Measurements from ENCODE around the gene CMTM4.

DNA sequence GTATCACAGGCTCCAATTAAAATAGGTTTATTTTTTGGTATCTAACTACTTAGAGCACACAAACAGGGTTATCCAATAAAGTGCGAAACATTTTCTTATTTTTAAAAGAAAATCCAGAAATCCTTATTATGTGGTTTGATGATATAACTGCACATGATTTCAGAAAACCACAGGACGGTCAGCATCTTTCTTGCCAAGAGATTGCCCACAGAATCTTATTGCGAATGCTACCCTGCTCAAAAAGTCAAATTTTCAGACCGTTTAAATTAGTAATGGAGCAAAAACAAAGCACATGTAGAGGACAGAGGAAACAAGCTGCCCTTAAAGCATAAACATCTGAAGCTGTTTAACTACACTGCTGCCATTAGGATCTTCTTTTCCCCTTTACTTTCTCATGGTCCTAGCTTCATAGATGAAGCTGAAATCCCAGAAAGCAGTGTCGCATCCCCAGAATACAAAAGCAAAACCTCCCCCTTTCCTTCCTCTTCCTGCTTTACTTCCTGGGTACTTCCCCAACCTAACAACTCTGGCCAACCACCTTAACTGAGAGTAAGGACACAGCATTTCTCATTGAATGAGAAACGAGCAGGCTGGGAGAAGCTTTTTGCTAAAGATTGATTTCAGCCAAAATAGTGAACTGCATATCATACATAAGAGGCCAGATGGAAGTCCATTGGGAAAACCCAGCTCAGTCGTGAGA lies 43.7 kb downstream of the CMTM4 start:
- TF ChIP-seq EZH2 (IDR thresholded peaks at IDR 0.05; ENCODE audit: insufficient read depth, poor library complexity, severe bottlenecking) (no peak), EZH2phosphoT487 (IDR thresholded peaks at IDR 0.05; ENCODE audit: insufficient read depth, low read depth) (no peak)
